GM13977 (cell line): ENCODE results near the gene ZNF638.

Experiments
- DNase-seq: peaks from one replicate; pipeline ENCODE4 v3.0.0; 2012; ENCODE audit warnings: low spot score
- in situ Hi-C: fragments of 300-500 bp; cut with MboI; formaldehyde crosslinking; loops from one replicate; pipeline ENCODE4 v1.12.0; 2022; ENCODE audit warnings: low sequenced_read_pairs, low pct_unique_long_range_greater_than_20kb, mixed read lengths, inconsistent platforms; ENCODE audit not compliant: unreplicated experiment
- TF ChIP-seq, protein P1 (sequence below): IDR thresholded peaks from 2 replicates; pipeline ENCODE4 v1.5.1; 2012; ENCODE audit warnings: mild to moderate bottlenecking, control low read depth; ENCODE audit not compliant: insufficient read depth; ENCODE audit errors: extremely low read depth, missing control alignments

The ZNF638 gene

DNA sequence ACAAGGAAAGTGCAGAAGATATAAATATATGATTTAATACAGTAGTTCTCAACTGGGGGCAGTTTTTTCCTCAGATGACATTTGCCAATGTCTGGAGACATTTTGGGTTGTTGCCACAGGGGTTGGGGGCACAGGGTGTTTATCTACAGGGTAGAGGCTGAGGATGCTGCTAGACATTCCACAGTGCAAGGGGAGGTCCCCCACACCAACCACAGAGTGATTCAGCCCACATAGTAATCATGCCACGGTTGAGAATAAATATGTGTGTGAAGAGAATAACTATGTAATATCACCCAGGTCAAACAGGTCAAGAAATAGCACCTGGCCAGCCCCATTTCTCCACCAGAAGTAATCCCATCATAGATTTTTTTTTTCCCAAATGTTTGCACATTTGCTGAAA, 139.7 kb downstream of the ZNF638 start:
- no peak for DNase-seq
- TF ChIP-seq, protein P1, sequence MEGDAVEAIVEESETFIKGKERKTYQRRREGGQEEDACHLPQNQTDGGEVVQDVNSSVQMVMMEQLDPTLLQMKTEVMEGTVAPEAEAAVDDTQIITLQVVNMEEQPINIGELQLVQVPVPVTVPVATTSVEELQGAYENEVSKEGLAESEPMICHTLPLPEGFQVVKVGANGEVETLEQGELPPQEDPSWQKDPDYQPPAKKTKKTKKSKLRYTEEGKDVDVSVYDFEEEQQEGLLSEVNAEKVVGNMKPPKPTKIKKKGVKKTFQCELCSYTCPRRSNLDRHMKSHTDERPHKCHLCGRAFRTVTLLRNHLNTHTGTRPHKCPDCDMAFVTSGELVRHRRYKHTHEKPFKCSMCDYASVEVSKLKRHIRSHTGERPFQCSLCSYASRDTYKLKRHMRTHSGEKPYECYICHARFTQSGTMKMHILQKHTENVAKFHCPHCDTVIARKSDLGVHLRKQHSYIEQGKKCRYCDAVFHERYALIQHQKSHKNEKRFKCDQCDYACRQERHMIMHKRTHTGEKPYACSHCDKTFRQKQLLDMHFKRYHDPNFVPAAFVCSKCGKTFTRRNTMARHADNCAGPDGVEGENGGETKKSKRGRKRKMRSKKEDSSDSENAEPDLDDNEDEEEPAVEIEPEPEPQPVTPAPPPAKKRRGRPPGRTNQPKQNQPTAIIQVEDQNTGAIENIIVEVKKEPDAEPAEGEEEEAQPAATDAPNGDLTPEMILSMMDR = no peak
- in situ Hi-C loops = no loop called here

DNA sequence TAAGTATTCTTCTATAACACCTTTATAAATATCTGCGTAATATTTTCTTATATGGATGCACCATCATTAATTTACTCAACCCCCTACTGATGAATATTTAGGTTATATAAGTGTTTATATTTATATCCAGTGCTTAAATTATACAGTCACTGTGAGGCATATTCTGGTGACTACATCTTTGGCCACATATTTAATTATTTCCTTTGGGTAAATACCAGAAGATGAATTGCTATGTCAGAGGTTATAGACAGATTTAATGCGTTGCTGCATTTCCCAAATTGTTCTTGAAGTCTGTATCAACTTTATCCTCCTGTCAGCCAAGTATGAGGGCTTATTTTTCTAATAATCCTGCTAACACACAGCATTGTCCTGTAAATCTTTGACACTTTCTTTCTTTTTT, 140.4 kb downstream of the ZNF638 start:
- in situ Hi-C loops = no loop called here
- no peak for DNase-seq
- TF ChIP-seq, protein P1 = no peak

DNA sequence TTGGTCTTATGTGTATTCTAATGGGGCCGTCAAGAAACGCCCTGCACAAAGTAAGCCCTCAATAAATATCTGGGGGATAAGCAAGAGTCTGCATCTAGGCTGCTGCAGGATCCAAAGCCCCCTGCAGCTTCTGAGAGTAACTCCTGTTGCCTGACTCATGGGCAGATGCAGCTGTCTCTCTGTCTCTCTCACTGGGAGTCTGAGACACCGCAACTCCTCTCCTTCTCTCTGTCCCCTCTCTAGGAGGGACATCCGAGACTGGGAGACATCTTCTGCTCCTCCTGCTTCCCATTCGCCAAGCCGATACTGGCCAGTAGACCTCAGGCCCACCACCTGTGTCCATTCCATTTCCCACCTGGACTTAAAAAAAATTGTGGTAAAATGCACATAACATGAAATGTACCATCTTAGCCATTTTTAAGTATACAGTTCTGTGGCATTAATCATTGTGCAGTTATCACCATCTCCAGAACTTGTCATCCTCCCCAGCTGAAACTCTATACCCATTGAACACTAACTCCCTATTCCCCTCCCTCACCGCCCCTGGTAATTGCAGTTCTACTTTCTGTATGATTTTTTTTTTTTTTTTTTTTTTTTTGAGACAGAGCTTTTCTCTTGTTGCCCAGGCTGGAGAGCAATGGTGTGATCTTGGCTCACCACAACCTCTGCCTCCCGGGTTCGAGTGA, 141.9 kb downstream of the ZNF638 start:
- no peak for DNase-seq
- TF ChIP-seq, protein P1 = no peak

DNA sequence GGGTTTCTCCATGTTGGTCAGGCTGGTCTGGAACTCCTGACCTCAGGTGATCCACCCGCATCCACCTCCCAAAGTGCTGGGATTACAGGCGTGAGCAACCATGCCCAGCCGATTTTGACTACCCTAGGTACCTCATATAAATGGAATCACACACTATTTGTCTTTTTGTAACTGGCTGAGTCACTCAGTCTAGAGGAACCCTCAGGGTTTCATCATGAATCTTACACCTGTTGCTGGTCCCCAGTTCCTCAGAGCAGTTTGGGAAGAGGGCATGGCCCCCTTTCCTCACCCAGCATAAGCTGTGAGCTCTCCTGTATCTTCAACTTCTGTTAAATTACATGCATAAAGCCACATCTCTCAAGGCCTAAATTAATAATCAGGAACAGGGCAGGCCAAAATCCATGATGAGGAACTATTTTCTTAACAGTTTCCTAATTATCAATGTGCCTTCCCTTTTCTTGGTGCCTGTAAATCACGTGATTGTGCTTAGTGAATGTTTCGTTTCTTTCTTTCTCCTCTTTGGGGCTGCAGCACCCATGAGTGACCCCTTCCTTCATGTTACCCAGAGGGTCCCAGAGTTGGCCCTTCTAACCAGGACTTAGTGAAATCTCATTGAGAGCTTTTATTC, 142.6 kb downstream of the ZNF638 start:
- in situ Hi-C loops = no loop called here
- DNase-seq = no peak
- TF ChIP-seq, protein P1 = no peak

More for the DNA sequence above, 141.9 kb downstream of the ZNF638 start:
- in situ Hi-C loops = no loop called here

DNA sequence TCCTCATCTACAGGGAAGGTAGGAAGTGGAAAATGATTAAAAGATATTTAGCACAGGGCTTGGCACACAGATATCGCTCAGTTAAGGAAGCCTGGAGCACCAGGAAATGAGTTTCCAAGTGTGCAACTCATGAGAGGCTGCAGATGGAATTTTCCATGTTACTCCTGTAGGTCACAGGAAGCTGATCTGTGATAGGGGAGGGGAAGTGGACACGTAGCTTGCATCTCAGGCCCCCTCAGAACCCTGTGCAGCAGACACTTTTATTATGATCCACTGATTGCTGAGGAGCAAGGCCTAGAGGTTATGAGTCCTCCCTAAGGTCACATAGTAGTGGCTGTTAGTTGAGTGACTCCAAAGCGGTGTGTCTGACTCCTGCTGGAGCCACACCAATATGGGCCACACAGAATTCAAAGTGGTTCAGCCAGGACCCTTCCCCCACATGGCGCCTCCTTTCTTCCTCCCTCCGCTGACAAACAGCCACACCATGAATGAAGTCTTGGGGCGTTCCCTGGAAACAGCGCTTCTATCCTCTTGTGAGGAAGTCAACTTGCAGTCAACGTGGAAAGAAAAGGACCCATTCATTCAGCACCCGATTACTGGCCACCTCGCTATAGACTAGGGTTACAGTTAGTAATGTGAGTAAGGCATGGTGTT, 143.3 kb downstream of the ZNF638 start:
- DNase-seq = no peak
- in situ Hi-C loops = loop anchor here (25.0 kb wide), 1 partner anchor 313 kb away; no protein-coding TSS in a partner anchor
- TF ChIP-seq, protein P1 = no peak

DNA sequence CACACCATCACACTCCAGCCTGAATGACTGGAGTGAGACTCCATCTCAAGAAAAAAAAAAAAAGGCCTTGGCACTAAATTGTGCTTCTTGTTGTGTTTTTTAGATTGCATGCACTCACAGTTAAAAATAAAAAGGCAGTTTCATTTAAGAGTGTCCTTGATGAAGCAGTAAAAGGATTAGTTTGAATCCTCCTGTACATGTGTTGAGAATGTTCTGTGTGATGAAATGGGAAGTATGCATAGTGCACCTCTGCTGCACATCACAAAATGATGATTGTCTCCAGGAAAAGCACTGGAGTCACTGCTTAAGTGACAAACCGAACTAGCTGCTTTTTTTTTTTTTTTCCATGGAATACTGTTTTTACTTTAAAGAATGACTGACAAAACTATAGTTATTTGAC, 144.9 kb downstream of the ZNF638 start:
- TF ChIP-seq, protein P1 = no peak
- in situ Hi-C loops = loop anchor here (25.0 kb wide), 1 partner anchor 314 kb away; no protein-coding TSS in a partner anchor
- DNase-seq = no peak
